AG09309 (cell line): ENCODE measurements around the gene CNTN4.

Source experiments
- DNase-seq: peaks from one replicate; pipeline ENCODE4 v3.0.0-alpha.2; 2010; ENCODE audit warnings: low read depth
- H3K4me3 ChIP-seq: 2 replicates; pipeline ENCODE4 v1.5.1; 2011; ENCODE audit warnings: mild to moderate bottlenecking, low read depth, low read length, moderate library complexity; ENCODE audit not compliant: control insufficient read depth
- CTCF ChIP-seq: IDR thresholded peaks from 2 replicates; pipeline ENCODE4 v1.5.1; 2011; ENCODE audit warnings: mild to moderate bottlenecking, low read depth, low read length, inconsistent platforms; ENCODE audit not compliant: insufficient read depth, control insufficient read depth; ENCODE audit errors: missing control alignments

Gene CNTN4

GRCh38 chr3:2246873-2247648, 148.4 kb downstream of the CNTN4 start:
- no peak for DNase-seq
- no peak for TF ChIP-seq CTCF
- no peak overlapping the region for H3K4me3 ChIP-seq

- no peak for TF ChIP-seq CTCF
- no peak for DNase-seq
- H3K4me3 ChIP-seq = no peak overlapping the region
Observed at GRCh38 chr3:2247831-2248230, 149.2 kb downstream of the CNTN4 start.

- DNase-seq = no peak
- H3K4me3 ChIP-seq = no peak overlapping the region
- no peak for TF ChIP-seq CTCF
Observed at GRCh38 chr3:2250783-2251182, 152.1 kb downstream of the CNTN4 start.

GRCh38 chr3:2261747-2262146, 163.1 kb downstream of the CNTN4 start:
- no peak for DNase-seq
- H3K4me3 ChIP-seq = no peak overlapping the region
- no peak for TF ChIP-seq CTCF

- no peak overlapping the region for H3K4me3 ChIP-seq
- no peak for TF ChIP-seq CTCF
- DNase-seq = no peak
Observed at GRCh38 chr3:2262204-2262603, 163.5 kb downstream of the CNTN4 start.

- DNase-seq = no peak
- no peak overlapping the region for H3K4me3 ChIP-seq
- TF ChIP-seq CTCF = no peak
Observed at GRCh38 chr3:2266606-2267005, 167.9 kb downstream of the CNTN4 start.

- TF ChIP-seq CTCF = no peak
- no peak overlapping the region for H3K4me3 ChIP-seq
- no peak for DNase-seq
Observed at GRCh38 chr3:2268779-2269178, 170.1 kb downstream of the CNTN4 start.
